ENCODE measurements around the gene SDS. TPM values are rescaled to one million over a fixed set of nuclear protein-coding genes. Genes with fewer than 3 reads are reported as not detected.

The SDS gene
- total RNA-seq, 1 experiment from 2014 or later, result not detected

- no peaks in the 10 kb centered on the region for H3K79me2 ChIP-seq (ENCODE audit: low read length)
- no peaks in the 10 kb centered on the region for H3K9me3 ChIP-seq (ENCODE audit: low read length)
- no peaks in the 10 kb centered on the region for H4K20me1 ChIP-seq (ENCODE audit: insufficient read depth, low read depth, low read length)
- H3K9ac ChIP-seq (ENCODE audit: low read length), result no peak overlapping the region
- H3K4me1 ChIP-seq (ENCODE audit: low read length), result no peaks in the 10 kb centered on the region; the same call in 1 of the 2 replicates
- H3K9me2 ChIP-seq (replicated peaks; ENCODE audit: insufficient read depth, low read length), result no peaks in the 10 kb centered on the region
- 0 out of 2 replicates have a peak, but pooled peaks cover 2% of the 10 kb centered on the region for H3K36me3 ChIP-seq (ENCODE audit: insufficient read depth, low read length)
- H3K27ac ChIP-seq (ENCODE audit: low read length), result no peak overlapping the region
- no peak overlapping the region for H3K4me3 ChIP-seq (ENCODE audit: low read length)
- no peaks in the 10 kb centered on the region for H3K27me3 ChIP-seq (ENCODE audit: low read length)
- H3K4me2 ChIP-seq (ENCODE audit: low read depth, low read length, poor library complexity, severe bottlenecking), result no peak overlapping the region
- DNase-seq, result no peak
- H2AFZ ChIP-seq (ENCODE audit: low read length), result no peak overlapping the region
Observed at GRCh38 chr12:113373440-113373839, 30.2 kb downstream of the SDS start.

GRCh38 chr12:113372371-113372770, 31.3 kb downstream of the SDS start:
- Histone ChIP-seq H3K9me3 (ENCODE audit: low read length) (no peaks in the 10 kb centered on the region), H3K36me3 (ENCODE audit: insufficient read depth, low read length) (0 out of 2 replicates have a peak, but pooled peaks cover 2% of the 10 kb centered on the region), H3K9ac (ENCODE audit: low read length) (no peak overlapping the region), H3K4me3 (ENCODE audit: low read length) (no peak overlapping the region), H2AFZ (ENCODE audit: low read length) (no peak overlapping the region), H3K27ac (ENCODE audit: low read length) (no peak overlapping the region), H3K4me1 (ENCODE audit: low read length) (peaks cover 3% of the 10 kb centered on the region; the same call in 1 of the 2 replicates), H3K4me2 (ENCODE audit: low read depth, low read length, poor library complexity, severe bottlenecking) (no peak overlapping the region), H3K27me3 (ENCODE audit: low read length) (no peaks in the 10 kb centered on the region), H3K9me2 (replicated peaks; ENCODE audit: insufficient read depth, low read length) (no peaks in the 10 kb centered on the region), H4K20me1 (ENCODE audit: insufficient read depth, low read depth, low read length) (no peaks in the 10 kb centered on the region), H3K79me2 (ENCODE audit: low read length) (peaks cover 5% of the 10 kb centered on the region; the same call in 1 of the 2 replicates)
- no peak for DNase-seq

- Histone ChIP-seq H3K27me3 (ENCODE audit: low read length) (no peaks in the 10 kb centered on the region), H3K9me2 (replicated peaks; ENCODE audit: insufficient read depth, low read length) (no peaks in the 10 kb centered on the region), H3K9me3 (ENCODE audit: low read length) (no peaks in the 10 kb centered on the region), H3K79me2 (ENCODE audit: low read length) (peaks cover 5% of the 10 kb centered on the region; the same call in 1 of the 2 replicates), H2AFZ (ENCODE audit: low read length) (no peak overlapping the region), H3K4me1 (ENCODE audit: low read length) (peaks cover 3% of the 10 kb centered on the region; the same call in 1 of the 2 replicates), H3K27ac (ENCODE audit: low read length) (no peak overlapping the region), H4K20me1 (ENCODE audit: insufficient read depth, low read depth, low read length) (no peaks in the 10 kb centered on the region), H3K9ac (ENCODE audit: low read length) (no peak overlapping the region), H3K4me3 (ENCODE audit: low read length) (no peak overlapping the region), H3K36me3 (ENCODE audit: insufficient read depth, low read length) (0 out of 2 replicates have a peak, but pooled peaks cover 2% of the 10 kb centered on the region), H3K4me2 (ENCODE audit: low read depth, low read length, poor library complexity, severe bottlenecking) (no peak overlapping the region)
- DNase-seq, result no peak
Observed at GRCh38 chr12:113371808-113372207, 31.9 kb downstream of the SDS start.

- H2AFZ ChIP-seq (ENCODE audit: low read length), result no peak overlapping the region
- peaks cover 5% of the 10 kb centered on the region; the same call in 1 of the 2 replicates for H3K79me2 ChIP-seq (ENCODE audit: low read length)
- no peak overlapping the region for H3K9ac ChIP-seq (ENCODE audit: low read length)
- H3K27ac ChIP-seq (ENCODE audit: low read length), result no peak overlapping the region
- H3K36me3 ChIP-seq (ENCODE audit: insufficient read depth, low read length), result no peaks in the 10 kb centered on the region
- H3K4me3 ChIP-seq (ENCODE audit: low read length), result no peak overlapping the region
- H3K9me2 ChIP-seq (replicated peaks; ENCODE audit: insufficient read depth, low read length), result no peaks in the 10 kb centered on the region
- H3K4me1 ChIP-seq (ENCODE audit: low read length), result peaks cover 3% of the 10 kb centered on the region; the same call in 1 of the 2 replicates
- H3K27me3 ChIP-seq (ENCODE audit: low read length), result no peaks in the 10 kb centered on the region
- no peaks in the 10 kb centered on the region for H3K9me3 ChIP-seq (ENCODE audit: low read length)
- no peaks in the 10 kb centered on the region for H4K20me1 ChIP-seq (ENCODE audit: insufficient read depth, low read depth, low read length)
- no peak for DNase-seq
- no peak overlapping the region for H3K4me2 ChIP-seq (ENCODE audit: low read depth, low read length, poor library complexity, severe bottlenecking)
Observed at GRCh38 chr12:113370923-113371682, 32.6 kb downstream of the SDS start.

- no peak for DNase-seq
- Histone ChIP-seq H3K4me1 (ENCODE audit: low read length) (peaks cover 3% of the 10 kb centered on the region; the same call in 1 of the 2 replicates), H3K9me2 (replicated peaks; ENCODE audit: insufficient read depth, low read length) (no peaks in the 10 kb centered on the region), H3K9me3 (ENCODE audit: low read length) (no peaks in the 10 kb centered on the region), H3K4me3 (ENCODE audit: low read length) (no peak overlapping the region), H3K27ac (ENCODE audit: low read length) (no peak overlapping the region), H3K9ac (ENCODE audit: low read length) (no peak overlapping the region), H2AFZ (ENCODE audit: low read length) (no peak overlapping the region), H3K4me2 (ENCODE audit: low read depth, low read length, poor library complexity, severe bottlenecking) (no peak overlapping the region), H3K79me2 (ENCODE audit: low read length) (peaks cover 5% of the 10 kb centered on the region; the same call in 1 of the 2 replicates), H3K27me3 (ENCODE audit: low read length) (no peaks in the 10 kb centered on the region), H4K20me1 (ENCODE audit: insufficient read depth, low read depth, low read length) (no peaks in the 10 kb centered on the region), H3K36me3 (ENCODE audit: insufficient read depth, low read length) (no peaks in the 10 kb centered on the region)
Observed at GRCh38 chr12:113369391-113369985, 34.2 kb downstream of the SDS start.

GRCh38 chr12:113368331-113368730, 35.4 kb downstream of the SDS start:
- H3K27ac ChIP-seq (ENCODE audit: low read length), result no peak overlapping the region
- H2AFZ ChIP-seq (ENCODE audit: low read length), result no peak overlapping the region
- H3K27me3 ChIP-seq (ENCODE audit: low read length), result no peaks in the 10 kb centered on the region
- H3K4me1 ChIP-seq (ENCODE audit: low read length), result peaks cover 3% of the 10 kb centered on the region; the same call in 1 of the 2 replicates
- H4K20me1 ChIP-seq (ENCODE audit: insufficient read depth, low read depth, low read length), result no peaks in the 10 kb centered on the region
- H3K4me3 ChIP-seq (ENCODE audit: low read length), result no peak overlapping the region
- H3K4me2 ChIP-seq (ENCODE audit: low read depth, low read length, poor library complexity, severe bottlenecking), result no peak overlapping the region
- no peaks in the 10 kb centered on the region for H3K9me3 ChIP-seq (ENCODE audit: low read length)
- no peak overlapping the region for H3K9ac ChIP-seq (ENCODE audit: low read length)
- peaks cover 5% of the 10 kb centered on the region; the same call in 1 of the 2 replicates for H3K79me2 ChIP-seq (ENCODE audit: low read length)
- no peaks in the 10 kb centered on the region for H3K36me3 ChIP-seq (ENCODE audit: insufficient read depth, low read length)
- H3K9me2 ChIP-seq (replicated peaks; ENCODE audit: insufficient read depth, low read length), result no peaks in the 10 kb centered on the region
- DNase-seq, result no peak

- no peaks in the 10 kb centered on the region for H3K36me3 ChIP-seq (ENCODE audit: insufficient read depth, low read length)
- H4K20me1 ChIP-seq (ENCODE audit: insufficient read depth, low read depth, low read length), result no peaks in the 10 kb centered on the region
- no peaks in the 10 kb centered on the region for H3K9me3 ChIP-seq (ENCODE audit: low read length)
- no peak for DNase-seq
- no peak overlapping the region for H3K27ac ChIP-seq (ENCODE audit: low read length)
- H3K9me2 ChIP-seq (replicated peaks; ENCODE audit: insufficient read depth, low read length), result no peaks in the 10 kb centered on the region
- H3K9ac ChIP-seq (ENCODE audit: low read length), result no peak overlapping the region
- no peak overlapping the region for H3K4me3 ChIP-seq (ENCODE audit: low read length)
- no peak overlapping the region for H2AFZ ChIP-seq (ENCODE audit: low read length)
- peaks cover 5% of the 10 kb centered on the region; the same call in 1 of the 2 replicates for H3K79me2 ChIP-seq (ENCODE audit: low read length)
- H3K27me3 ChIP-seq (ENCODE audit: low read length), result no peaks in the 10 kb centered on the region
- peaks cover 3% of the 10 kb centered on the region; the same call in 1 of the 2 replicates for H3K4me1 ChIP-seq (ENCODE audit: low read length)
- no peak overlapping the region for H3K4me2 ChIP-seq (ENCODE audit: low read depth, low read length, poor library complexity, severe bottlenecking)
Observed at GRCh38 chr12:113366827-113367226, 36.9 kb downstream of the SDS start.
